HG02981 (cell line): Measurements from ENCODE around the gene PRPSAP1.
"Not testable (repeated sequence)": the region's sequence is repeated elsewhere in the genome, so short reads cannot be mapped to it uniquely, and the experiment has no call there.

ENCODE experiments used
- ATAC-seq: cut with Tn5 transposase; IDR thresholded peaks from one replicate; pipeline ENCODE4 v1.9.1; 2021; ENCODE audit warnings: mild to moderate bottlenecking, moderate library complexity; ENCODE audit not compliant: unreplicated experiment

The PRPSAP1 gene

DNA sequence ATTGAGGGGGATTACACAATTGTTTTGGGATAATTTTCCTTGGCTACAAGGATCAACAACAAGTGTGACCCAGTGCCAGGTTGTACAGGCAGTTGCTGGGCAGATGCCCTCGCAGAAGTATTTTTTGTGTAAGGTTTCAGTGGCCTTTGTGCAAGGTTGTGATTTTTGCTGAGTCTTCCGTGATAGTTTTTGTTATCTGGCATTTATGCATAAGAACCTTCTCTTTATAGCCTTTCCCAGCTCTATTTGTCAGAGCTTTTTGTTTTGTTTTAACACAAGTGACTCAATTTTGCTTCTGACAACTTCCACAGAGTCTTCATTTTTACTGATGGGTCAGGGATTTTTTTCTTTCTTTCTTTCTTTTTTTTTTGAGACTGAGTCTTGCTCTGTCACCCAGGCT is 6.7 kb upstream of the PRPSAP1 start:
- ATAC-seq = no peak

DNA sequence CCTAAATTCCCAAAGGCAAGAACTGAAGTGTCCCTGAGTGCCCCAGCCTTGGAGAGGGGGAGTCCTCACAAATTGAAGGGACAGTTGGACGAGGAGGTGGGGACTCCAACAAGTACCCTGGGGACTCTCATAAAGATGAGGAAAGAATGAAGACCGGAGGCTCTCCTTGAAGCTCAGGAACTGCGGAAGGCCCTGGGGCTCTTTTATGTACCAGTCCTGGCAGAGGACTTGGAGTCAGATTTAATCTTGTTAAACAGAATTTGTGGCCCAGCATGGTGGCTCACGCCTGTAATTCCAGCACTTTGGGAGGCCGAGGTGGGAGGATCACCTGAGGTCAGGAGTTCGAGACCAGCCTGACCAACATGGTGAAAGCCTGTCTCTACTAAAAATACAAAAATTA is 6.1 kb upstream of the PRPSAP1 start:
- ATAC-seq = not testable (repeated sequence)

DNA sequence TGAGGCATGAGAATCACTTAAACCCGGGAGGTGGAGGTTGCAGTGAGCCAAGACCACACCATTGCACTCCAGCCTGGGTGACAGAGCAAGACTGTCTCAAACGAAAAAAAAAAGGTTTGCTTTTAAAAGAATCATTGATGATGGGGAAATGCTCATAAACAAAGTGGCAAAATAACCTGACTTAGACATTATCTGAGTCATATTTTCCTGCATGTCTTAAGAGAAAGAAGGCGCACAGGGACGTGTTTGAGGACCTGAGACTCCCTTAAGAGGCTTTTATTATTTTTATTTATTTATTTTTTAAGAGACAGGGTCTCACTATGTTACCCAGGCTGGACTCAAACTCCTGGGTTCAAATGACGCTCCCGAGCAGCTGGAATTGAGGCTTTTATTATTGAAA is 5.7 kb upstream of the PRPSAP1 start:
- no peak for ATAC-seq

DNA sequence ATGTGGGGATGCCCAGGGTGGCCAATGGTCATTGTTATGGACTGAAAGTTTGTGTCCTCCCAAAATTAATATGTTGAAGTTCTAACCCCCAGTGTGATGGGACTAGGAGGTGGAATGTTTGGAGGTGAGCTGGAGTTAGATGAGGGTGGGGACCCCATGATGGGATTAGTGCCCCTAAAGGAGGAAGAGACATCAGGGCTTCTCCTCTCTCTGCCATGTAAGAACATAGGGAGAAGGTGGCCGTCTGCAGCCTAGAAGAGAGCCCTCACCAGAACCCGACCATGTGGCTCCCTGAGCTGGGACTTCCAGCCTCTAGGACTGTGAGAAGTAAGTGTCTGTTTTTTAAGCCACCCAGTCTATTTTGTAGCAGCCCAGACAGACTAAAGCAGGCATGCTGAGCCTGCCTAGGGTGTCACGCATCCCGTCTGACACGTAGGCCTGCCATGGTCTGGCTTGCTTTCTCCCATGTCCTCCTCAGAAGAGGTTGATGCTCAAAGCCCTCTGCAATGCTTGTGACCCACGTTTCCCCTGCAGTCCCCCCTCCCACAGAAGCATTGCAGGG is 4.0 kb upstream of the PRPSAP1 start:
- ATAC-seq = no peak

DNA sequence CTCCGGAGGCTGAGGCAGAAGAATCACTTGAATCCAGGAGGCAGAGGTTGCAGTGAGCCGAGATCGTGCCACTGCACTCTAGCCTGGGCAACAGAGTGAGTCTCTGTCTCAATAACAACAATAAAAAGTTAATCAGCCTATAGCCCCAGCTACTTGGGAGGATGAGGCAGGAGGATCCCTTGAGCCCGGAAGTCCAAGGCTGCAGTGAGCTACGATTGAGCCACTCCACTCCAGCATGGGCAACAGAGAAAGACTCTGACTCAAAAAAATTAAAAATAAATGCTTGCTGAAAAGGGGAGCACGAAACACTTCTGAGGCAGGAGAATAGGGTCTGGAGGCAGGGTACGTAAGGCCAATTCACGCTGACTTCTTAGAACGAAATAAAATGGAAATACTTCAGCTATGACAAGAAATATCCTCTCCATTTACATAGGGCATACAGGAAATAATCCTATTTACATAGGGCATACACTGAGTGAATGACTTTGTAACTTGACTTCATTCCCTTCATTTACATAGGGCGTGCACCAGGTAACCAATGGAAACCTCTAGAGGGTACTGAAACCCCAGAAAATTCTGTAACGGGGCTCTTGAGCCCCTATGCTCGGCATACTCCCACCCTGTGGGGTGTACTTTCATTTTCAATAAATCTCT is 3.2 kb upstream of the PRPSAP1 start:
- ATAC-seq = no peak

DNA sequence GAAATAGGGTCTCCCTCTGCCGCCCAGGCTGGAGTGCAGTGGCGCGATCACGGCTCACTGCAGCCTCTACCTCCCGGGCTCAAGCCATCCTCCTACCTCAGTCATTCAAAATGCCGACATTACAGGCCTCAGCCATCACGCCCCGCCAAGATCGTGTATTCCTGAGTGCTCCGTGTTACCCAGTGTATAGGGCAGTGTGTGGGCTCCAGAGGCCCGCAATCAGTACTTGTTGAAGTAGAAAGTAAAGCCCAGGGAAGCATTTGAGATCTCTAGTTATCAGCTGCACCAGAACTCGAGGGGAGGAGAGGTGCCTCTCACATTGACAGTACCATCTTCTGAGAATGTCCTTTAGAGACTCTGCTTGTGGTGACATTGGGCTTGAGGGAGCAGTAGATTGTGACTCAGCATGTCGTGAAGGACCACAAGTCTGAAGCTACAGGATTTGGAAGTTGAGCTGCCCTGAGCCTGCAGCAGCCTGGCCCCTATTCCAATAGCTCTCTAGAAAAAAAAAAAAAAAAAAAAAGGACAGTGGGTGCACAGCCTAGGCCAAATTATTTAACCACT is 1.1 kb upstream of the PRPSAP1 start:
- no peak for ATAC-seq

DNA sequence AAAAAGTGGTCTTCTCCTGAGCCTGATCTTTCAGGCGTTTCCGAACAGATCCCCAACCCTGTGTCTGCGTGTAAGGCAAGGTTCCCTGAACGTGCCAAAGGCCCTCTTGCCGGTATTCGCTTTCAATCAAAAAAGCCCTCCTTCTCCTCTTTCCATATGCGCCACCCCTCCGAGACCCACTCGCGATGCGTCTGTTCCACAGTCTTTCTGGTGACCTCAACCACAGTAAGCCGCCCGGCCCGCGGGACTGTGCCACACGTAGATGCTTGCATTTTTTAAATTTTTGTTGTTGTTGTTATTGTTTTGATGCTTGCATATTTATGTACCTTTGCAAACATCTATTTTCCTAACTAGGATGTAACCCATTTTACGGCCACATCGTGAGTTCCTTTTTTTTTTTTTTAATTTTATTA is 607 bp upstream of the PRPSAP1 start:
- ATAC-seq = no peak

DNA sequence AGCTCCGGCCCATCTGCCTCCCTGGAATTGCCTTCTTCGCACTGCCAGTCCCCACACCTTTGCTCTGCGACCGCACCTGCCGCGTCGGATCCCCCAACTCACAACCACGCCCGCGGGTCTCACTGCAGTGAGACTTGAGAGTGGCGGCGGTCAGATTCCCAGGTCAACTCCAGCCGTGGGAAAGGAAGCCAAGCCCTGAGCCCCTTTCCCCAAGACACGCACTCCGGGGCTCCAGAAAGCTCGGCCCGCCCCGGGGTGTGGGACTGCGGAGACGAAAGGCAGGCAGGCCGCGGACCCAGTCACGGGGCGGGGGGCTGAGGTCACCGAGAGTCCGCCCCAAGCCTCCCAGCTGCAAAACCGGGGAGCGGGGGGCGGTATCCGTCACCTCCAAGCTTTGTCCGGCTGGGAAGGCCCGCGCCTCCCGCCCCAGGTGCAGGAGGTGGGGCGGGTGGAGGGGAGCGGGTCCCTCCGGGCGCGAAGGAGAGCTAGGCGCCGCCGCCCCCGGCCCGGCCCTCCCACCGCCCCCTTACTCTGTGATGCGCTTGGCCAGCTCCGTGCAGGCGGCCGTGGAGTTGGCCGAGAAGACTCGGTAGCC is 615 bp downstream of the PRPSAP1 start:
- ATAC-seq = peak; percentile 14

DNA sequence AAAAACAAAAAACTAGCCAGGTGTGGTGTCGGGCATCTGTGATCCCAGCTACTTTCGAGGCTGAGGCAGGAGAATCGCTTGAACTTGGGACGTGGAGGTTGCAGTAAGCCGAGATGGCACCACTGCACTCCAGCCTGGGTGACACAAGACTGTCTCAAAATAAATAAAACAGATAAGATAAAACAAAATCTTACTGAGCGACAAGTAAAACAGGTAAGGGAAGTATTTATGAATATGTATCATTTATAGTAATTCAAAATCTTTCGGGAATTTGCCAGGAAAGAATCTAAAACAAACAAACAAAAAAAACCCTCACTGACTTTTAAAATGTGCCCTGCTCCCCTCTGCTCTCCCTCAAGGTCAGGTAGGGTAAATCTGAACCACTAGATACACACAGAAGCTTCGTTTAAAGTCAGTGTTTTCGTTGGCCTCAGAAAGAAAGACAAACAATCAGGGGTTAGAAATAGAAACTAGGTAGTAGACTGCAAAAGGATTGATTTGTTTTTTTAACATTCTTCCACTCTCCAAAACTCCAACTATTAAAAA is 2.1 kb downstream of the PRPSAP1 start:
- no peak for ATAC-seq

DNA sequence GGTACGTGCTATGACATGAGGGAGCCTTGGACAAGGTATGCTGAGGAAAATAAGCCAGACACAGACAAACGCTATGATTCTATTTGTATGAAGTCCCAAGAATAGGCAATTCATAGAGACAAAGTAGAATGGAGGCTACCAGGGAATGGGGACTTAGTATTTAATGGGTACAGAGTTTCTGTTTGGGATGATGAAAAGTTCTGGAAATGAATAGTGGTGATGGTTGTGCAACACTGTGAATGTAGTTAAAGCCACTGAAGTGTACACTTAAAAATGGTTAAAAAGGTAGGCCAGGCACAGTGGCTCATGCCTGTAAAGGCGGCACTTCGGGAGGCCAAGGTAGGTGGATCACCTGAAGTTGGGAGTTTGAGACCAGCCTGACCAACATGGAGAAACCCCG is 3.3 kb downstream of the PRPSAP1 start:
- ATAC-seq = no peak

DNA sequence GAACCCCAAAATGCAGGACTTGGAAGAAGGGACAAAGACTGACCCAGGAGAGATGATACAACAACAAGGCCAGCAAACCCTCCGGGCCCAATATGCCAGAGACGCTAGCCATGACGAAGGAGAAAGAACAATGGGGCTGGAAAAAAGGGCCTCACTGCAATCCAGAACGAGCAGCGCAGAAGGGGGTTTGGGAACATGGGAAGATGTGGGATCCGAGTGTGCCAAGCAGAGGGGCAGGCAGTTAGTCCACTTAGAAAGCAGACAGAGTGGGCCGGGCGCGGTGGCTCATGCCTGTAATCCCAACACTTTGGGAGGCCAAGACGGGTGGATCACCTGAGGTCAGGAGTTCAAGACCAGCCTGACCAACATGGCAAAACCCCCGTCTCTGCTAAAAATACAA is 6.8 kb downstream of the PRPSAP1 start:
- ATAC-seq = not testable (repeated sequence)

DNA sequence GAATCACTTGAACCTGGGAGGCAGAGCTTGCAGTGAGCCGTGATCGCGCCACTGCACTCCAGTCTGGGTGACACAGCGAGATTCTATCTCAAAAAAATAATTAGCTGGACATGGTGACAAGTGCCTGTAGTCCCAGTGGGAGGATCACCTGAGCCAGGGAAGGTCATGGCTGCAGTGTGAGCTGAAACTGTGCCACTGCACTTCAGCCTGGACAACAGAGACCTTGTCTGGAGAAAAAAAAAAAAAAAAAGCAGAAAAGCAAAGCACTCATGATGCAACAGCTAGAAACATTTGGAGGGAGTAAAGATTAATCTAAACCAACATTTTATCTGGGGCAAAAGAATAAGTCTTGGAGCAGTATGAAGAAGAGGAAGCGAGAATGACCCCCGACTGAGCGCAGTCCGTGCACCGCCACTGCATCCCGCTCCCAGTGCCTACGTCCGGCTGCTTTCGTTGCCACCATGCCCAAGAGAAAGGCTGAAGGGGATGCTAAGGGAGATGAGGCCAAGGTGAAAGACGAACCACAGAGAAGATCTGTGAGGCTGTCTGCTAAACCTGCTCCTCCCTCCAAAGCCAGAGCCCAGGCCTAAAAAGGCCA is 8.2 kb downstream of the PRPSAP1 start:
- no peak for ATAC-seq

DNA sequence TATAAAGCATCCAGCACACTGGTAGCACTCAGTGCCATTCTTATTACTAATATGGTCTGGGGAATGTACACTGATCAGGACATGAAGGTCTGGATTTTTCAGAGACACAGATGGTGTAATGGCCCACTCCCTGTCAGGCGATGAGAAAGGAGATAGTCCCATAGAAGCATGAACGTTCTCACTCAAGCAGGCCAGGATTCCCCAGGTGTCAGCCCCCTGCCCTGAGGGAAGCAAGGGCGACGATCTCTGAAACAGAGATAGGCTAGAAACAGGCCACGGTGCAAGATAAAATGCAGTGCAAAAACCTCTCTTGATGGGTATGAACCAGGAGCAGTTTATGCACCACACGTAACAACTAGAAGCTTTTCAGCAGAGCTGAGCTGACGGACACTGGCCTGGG is 10.6 kb downstream of the PRPSAP1 start:
- no peak for ATAC-seq

DNA sequence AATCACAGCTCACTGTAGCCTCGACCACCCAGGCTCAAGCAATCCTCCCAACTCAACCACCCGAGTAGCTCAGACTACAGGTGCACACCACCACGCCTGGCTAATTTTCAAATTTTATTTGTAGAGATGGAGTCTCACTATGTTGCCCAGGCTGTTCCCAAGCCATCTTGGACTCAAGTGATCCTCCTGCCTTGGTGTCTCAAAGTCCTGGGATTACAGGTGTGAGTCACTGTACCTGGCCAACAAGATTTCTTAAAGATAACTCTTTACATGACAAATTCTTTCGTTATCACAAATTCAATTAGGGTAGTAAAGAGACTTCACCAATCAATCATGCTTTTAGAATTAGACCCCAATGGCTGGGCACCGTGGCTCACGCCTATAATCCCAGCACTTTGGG is 12.4 kb downstream of the PRPSAP1 start:
- ATAC-seq = no peak

DNA sequence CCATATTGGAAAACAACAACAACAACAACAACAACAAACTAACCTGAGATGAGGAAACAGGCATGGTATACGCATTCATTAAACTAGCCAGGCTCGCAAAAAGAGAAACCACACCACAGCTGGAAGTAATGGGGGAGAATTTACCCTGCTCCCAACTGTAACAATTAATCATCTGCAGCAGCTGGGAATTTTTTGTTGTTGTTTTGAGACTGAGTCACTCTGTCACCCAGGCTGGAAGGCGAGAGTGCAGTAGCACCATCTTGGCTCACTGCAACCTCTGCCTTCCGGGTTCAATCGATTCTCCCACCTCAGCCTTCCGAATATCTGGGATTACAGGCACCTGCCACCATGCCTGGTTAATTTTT is 16.3 kb downstream of the PRPSAP1 start:
- ATAC-seq = no peak

DNA sequence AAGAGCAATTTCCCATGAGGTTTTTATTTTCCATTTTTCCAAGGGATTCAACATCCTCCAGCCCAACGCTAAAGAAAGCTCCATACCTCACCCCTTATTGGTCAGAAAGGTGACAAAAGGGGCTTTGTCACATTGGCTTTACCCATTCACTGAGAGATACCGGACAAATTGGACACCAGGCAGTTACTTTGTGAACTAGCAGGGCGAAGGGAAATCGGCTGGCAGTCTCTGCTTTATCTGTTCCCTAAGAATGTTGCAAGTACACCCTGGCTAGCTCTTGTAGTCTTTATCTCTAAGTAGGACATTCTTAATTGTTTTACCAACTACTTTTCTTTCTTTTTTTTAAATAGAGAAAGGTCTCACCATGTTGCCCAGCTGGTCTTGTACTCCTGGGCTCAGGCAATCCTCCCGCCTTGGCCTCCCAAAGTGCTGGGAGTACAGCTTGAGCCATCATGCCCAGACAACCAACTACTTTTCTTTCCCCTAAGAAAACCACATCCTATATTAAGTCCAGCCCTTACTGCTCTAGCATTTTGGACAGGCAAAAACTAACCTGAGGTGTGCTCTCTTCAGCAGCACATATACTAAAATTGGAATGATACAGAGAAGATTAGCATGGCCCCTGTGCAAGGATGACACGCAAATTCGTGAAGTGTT is 16.8 kb downstream of the PRPSAP1 start:
- no peak for ATAC-seq

DNA sequence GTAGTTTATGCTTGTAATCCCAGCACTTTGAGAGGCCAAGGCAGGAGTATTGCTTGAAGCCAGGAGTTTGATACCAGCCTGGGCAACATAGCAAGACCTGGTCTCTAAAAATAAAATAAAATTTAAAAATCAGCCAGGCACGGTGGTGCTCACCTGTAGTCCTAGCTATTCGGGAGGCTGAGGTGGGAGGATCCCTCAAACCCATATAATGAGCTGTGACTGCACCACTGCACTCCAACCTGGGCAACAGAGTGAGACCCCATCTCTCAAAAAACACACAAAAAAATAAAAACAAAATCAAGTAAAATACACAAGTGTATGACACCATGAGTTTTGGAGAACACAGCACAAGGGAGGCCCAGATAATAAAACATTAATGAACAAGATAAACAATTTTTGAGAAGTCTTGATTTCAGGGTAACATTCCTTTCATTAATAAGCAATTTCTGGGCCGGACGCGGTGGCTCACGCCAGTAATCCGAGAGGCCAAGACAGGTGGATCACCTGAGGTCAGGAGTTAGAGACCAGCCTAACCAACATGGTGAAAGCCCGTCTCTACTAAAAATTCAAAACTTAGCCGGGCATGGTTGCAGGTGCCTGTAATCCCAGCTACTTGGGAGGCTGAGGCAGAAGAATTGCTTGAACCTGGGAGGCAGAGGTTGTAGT is 17.9 kb downstream of the PRPSAP1 start:
- ATAC-seq = no peak

DNA sequence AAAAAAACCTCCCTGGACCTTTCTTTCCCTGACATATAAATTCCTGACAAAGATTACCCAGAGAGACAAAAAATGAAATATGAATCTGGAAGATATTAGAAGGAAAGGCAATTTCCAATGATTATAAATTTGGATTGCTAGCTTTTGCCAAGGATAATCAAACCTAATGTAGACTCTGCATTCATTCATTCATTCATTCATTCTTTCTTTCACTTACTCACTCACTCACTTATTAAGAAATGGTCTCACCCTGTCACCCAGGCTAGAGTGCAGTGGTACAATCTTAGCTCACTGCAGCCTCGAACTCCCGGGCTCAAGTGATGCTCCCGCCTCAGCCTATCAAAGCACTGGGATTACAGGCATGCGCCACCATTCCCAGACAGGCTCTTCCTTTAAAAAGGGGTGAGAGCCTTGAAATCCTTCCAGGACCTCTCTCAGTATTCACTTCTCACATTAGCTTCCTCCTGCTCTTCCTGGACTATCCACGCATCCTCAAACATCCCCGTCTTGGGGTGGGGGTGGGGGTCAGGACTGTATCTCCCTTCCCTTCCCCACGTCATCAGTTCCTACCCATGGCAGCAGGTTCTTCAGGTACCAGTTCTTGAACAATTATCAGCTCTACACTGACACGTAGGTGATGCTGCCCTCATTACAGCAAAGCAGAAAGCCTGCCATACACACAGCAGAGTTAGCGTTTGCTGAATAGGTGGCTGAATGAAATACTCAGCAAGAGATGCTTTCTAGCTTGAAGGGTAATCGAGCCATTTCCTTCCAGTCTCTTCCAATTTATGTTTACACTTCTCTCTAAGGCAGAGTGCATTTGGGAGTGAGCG is 19.8 kb downstream of the PRPSAP1 start:
- no peak for ATAC-seq

DNA sequence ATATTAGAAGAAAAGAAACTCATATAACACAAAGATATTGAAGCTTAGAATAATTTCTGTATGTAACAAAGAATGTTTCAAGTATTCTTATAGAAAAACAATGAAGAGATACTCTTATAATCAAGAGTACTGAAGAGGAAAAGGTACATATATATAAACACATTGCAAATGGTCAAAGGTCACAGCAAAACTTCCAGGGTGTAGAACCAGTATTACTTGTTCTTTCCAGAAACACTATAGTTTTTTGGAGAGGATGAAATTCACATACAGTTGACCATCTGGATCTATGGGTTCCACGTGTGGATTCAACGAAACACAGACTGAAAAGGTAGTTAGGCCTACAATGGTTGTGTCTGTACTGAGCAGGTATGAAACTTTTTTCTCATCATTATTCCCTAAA is 22.6 kb downstream of the PRPSAP1 start:
- ATAC-seq = no peak

DNA sequence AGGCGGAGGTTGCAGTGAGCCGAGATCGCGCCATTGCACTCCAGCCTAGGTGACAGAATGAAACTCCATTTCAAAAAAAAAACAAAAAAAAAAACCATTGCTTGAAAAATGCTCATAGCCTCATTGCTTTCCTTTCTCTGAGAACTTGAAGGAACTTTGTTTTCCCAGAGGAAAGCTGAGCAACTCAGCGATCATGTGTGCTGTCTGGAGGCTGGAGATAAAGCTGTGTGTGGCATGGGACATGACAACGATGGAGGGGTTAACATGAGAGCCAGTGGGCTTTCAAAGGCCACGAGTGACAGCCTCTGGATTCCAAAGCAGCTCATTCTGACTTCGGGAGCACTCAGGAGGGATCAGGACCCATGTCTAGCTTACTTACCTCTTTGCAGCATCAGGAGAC is 24.1 kb downstream of the PRPSAP1 start:
- no peak for ATAC-seq
